SH-SY5Y (cell line): Measurements from ENCODE around the gene GPR31.

Experiments used
- GATA2 ChIP-seq: IDR thresholded peaks from 2 replicates; pipeline ENCODE4 v1.6.1; 2011; ENCODE audit warnings: mild to moderate bottlenecking, low read depth, low read length
- GATA3 ChIP-seq: IDR thresholded peaks from 2 replicates; pipeline ENCODE4 v1.6.1; 2011; ENCODE audit warnings: low read depth, mild to moderate bottlenecking, low read length, moderate library complexity

DNA sequence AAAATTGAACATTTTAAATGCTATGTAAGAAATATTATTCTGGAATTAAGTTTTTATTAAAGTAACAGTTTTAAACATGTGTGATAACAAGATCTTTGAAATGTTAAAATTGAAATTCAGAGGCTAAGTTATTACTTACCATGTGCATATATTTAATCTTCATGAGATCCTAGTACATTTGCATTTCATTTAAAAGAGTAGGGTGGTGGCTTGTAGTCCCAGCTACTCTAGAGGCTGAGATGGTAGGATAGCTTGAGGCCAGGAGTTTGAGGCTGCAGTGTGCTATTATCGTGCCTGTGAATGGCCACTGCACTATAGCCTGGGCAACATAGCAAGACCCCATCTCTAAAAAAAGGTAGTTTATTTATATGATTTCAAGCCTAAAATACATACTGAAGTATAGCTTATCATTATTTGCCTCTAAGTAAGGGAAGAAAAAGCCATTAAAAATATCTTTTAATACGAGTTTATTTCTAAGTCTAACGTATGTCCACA, 31.9 kb downstream of the GPR31 start:
- TF ChIP-seq GATA3 (no peak), GATA2 (no peak)
